ENCODE results near the gene CEACAM1.
"Not testable (repeated sequence)": the region's sequence is repeated elsewhere in the genome, so short reads cannot be mapped to it uniquely, and the experiment has no call there.

The CEACAM1 gene

DNA sequence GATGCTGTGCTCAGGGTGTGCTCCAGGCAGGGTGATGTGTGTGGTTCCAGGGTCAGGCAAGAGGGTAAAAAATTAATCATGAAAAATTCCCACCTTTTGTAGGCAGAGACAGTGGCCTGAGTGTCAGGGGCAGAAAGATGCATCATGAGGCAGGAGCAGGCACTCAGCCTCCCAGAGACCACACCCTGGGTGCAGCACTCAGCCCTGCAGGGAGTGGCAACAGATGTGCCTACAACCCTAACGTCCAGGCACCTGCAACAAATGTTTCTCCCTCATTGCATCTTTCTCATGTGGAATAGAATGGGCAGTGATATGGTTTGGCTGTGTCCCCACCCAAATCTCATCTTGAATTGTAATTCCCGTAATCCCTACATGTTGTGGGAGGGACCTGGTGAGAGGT, 19.6 kb upstream of the CEACAM1 start:
- Histone ChIP-seq H3K36me3 (ENCODE audit: insufficient read depth, insufficient read length, low read length) (no peaks in the 10 kb centered on the region), H3K27me3 (ENCODE audit: insufficient read depth, insufficient read length) (peaks cover 19% of the 10 kb centered on the region), H3K4me3 (ENCODE audit: insufficient read length, low read depth) (no peak overlapping the region), H3K9me3 (ENCODE audit: insufficient read depth, low read length) (peaks cover 15% of the 10 kb centered on the region; the same call in 1 of the 2 replicates), H3K9ac (ENCODE audit: insufficient read length, low read depth) (no peak overlapping the region), H3K4me1 (ENCODE audit: insufficient read depth, insufficient read length) (no peaks in the 10 kb centered on the region)
- no peak for DNase-seq (ENCODE audit: low read depth, low spot score)
- TF ChIP-seq YY1 (IDR thresholded peaks at IDR 0.05; ENCODE audit: insufficient read depth, insufficient read length) (no peak), ZNF274 (IDR thresholded peaks at IDR 0.05; ENCODE audit: low read depth, low read length) (no peak), SUZ12 (IDR thresholded peaks at IDR 0.05; ENCODE audit: extremely low read depth, insufficient read depth, insufficient read length) (no peak)

GRCh38 chr19:42546831-42547500, 18.7 kb upstream of the CEACAM1 start:
- Histone ChIP-seq H3K36me3 (ENCODE audit: insufficient read depth, insufficient read length, low read length) (no peaks in the 10 kb centered on the region), H3K9me3 (ENCODE audit: insufficient read depth, low read length) (peaks cover 15% of the 10 kb centered on the region; the same call in 1 of the 2 replicates), H3K4me3 (ENCODE audit: insufficient read length, low read depth) (no peak overlapping the region), H3K4me1 (ENCODE audit: insufficient read depth, insufficient read length) (no peaks in the 10 kb centered on the region), H3K9ac (ENCODE audit: insufficient read length, low read depth) (no peak overlapping the region), H3K27me3 (ENCODE audit: insufficient read depth, insufficient read length) (peaks cover 19% of the 10 kb centered on the region)
- no peak for DNase-seq (ENCODE audit: low read depth, low spot score)
- TF ChIP-seq YY1 (IDR thresholded peaks at IDR 0.05; ENCODE audit: insufficient read depth, insufficient read length) (no peak), SUZ12 (IDR thresholded peaks at IDR 0.05; ENCODE audit: extremely low read depth, insufficient read depth, insufficient read length) (no peak), ZNF274 (IDR thresholded peaks at IDR 0.05; ENCODE audit: low read depth, low read length) (no peak)

GRCh38 chr19:42544146-42544545, 15.9 kb upstream of the CEACAM1 start:
- Histone ChIP-seq H3K4me1 (ENCODE audit: insufficient read depth, insufficient read length) (peaks cover 4% of the 10 kb centered on the region), H3K27me3 (ENCODE audit: insufficient read depth, insufficient read length) (peaks cover 19% of the 10 kb centered on the region), H3K36me3 (ENCODE audit: insufficient read depth, insufficient read length, low read length) (no peaks in the 10 kb centered on the region), H3K9me3 (ENCODE audit: insufficient read depth, low read length) (no peaks in the 10 kb centered on the region; the same call in 1 of the 2 replicates), H3K4me3 (ENCODE audit: insufficient read length, low read depth) (no peak overlapping the region), H3K9ac (ENCODE audit: insufficient read length, low read depth) (no peak overlapping the region)
- TF ChIP-seq YY1 (IDR thresholded peaks at IDR 0.05; ENCODE audit: insufficient read depth, insufficient read length): no peak
- TF ChIP-seq ZNF274 (IDR thresholded peaks at IDR 0.05; ENCODE audit: low read depth, low read length): no peak
- TF ChIP-seq SUZ12 (IDR thresholded peaks at IDR 0.05; ENCODE audit: extremely low read depth, insufficient read depth, insufficient read length): no peak
- DNase-seq (ENCODE audit: low read depth, low spot score): no peak

DNA sequence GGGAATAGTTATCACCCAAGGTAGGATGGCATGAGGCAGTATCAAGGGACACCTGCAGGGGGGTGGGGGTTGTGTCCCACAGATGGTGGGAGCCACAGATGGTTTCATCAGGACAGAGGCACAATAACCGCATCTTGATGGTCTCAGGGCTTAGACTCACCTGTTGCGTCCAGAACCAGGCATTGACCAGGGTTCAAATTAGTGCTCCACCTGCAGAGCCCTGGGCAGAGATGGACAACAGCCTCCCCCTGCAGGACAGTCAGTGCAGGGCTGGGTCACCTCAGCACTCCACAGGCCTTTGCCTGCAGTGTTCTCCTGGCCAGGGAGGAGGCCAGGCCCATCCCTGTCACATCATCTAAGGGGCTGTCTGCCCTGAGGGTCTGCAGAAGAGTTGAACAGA, 14.5 kb upstream of the CEACAM1 start:
- Histone ChIP-seq H3K36me3 (ENCODE audit: insufficient read depth, insufficient read length, low read length) (no peaks in the 10 kb centered on the region), H3K9me3 (ENCODE audit: insufficient read depth, low read length) (no peaks in the 10 kb centered on the region), H3K4me1 (ENCODE audit: insufficient read depth, insufficient read length) (peaks cover 4% of the 10 kb centered on the region), H3K4me3 (ENCODE audit: insufficient read length, low read depth) (no peak overlapping the region), H3K27me3 (ENCODE audit: insufficient read depth, insufficient read length) (peaks cover 16% of the 10 kb centered on the region), H3K9ac (ENCODE audit: insufficient read length, low read depth) (no peak overlapping the region)
- DNase-seq (ENCODE audit: low read depth, low spot score): no peak
- TF ChIP-seq YY1 (IDR thresholded peaks at IDR 0.05; ENCODE audit: insufficient read depth, insufficient read length) (no peak), SUZ12 (IDR thresholded peaks at IDR 0.05; ENCODE audit: extremely low read depth, insufficient read depth, insufficient read length) (no peak), ZNF274 (IDR thresholded peaks at IDR 0.05; ENCODE audit: low read depth, low read length) (no peak)

- DNase-seq (ENCODE audit: low read depth, low spot score): no peak
- peaks cover 4% of the 10 kb centered on the region for H3K4me1 ChIP-seq (ENCODE audit: insufficient read depth, insufficient read length)
Observed at GRCh38 chr19:42540071-42540553, 11.8 kb upstream of the CEACAM1 start.

DNA sequence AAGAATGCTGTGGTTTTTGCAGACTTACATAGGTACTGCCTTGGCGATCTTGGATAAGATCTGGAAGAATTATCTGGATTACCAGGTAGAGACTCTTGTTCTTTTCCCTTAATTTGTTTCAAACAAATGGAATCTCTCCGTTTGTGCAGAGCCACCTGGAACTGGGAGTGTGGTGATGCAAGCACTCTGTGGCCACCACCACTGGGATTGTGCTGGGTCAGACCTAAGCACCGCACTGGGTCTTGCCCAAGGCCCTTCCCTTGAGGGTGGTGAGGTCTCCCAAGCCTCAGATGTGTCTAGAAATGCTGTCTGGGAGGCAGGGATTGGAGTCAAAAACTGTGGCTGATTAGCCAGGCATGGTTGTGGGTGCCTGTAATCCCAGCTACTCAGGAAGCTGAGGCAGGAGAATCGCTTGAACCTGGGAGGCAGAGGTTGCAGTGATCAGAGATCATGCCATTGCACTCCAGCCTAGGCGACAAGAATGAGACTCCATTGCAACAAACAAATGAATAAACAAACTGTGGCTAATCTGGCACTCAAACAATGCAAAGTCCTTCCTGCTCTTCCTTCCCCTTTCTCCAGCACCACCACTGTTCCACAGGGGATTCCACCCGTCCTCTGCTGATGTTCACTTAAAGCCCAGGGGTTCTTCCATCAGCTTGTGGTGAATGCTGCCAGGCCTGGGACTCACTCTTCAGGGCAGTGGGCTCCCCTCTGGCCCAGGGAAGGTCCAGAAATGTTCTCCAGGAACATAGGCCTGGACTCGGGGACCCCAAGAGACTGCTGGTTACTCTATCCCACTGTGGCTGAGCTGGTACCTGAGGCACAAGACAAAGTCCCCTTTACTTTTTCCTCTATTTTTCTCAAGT, 10.8 kb upstream of the CEACAM1 start:
- Histone ChIP-seq H3K9me3 (ENCODE audit: insufficient read depth, low read length) (no peaks in the 10 kb centered on the region), H3K4me1 (ENCODE audit: insufficient read depth, insufficient read length) (peaks cover 4% of the 10 kb centered on the region), H3K36me3 (ENCODE audit: insufficient read depth, insufficient read length, low read length) (no peaks in the 10 kb centered on the region), H3K4me3 (ENCODE audit: insufficient read length, low read depth) (no peak overlapping the region), H3K9ac (ENCODE audit: insufficient read length, low read depth) (no peak overlapping the region), H3K27me3 (ENCODE audit: insufficient read depth, insufficient read length) (no peaks in the 10 kb centered on the region)
- DNase-seq (ENCODE audit: low read depth, low spot score): no peak
- no peak for TF ChIP-seq YY1 (IDR thresholded peaks at IDR 0.05; ENCODE audit: insufficient read depth, insufficient read length)

More at GRCh38 chr19:42540071-42540553, 11.8 kb upstream of the CEACAM1 start:
- H3K27me3 ChIP-seq (ENCODE audit: insufficient read depth, insufficient read length): no peaks in the 10 kb centered on the region
- no peaks in the 10 kb centered on the region for H3K36me3 ChIP-seq (ENCODE audit: insufficient read depth, insufficient read length, low read length)
- no peak overlapping the region for H3K4me3 ChIP-seq (ENCODE audit: insufficient read length, low read depth)
- TF ChIP-seq YY1 (IDR thresholded peaks at IDR 0.05; ENCODE audit: insufficient read depth, insufficient read length) (no peak), ZNF274 (IDR thresholded peaks at IDR 0.05; ENCODE audit: low read depth, low read length) (no peak), SUZ12 (IDR thresholded peaks at IDR 0.05; ENCODE audit: extremely low read depth, insufficient read depth, insufficient read length) (no peak)
- H3K9ac ChIP-seq (ENCODE audit: insufficient read length, low read depth): peak overlapping the region; percentile 42
- H3K9me3 ChIP-seq (ENCODE audit: insufficient read depth, low read length): no peaks in the 10 kb centered on the region

GRCh38 chr19:42535276-42535675, 7.0 kb upstream of the CEACAM1 start:
- H3K36me3 ChIP-seq (ENCODE audit: insufficient read depth, insufficient read length, low read length); H3K9me3 ChIP-seq (ENCODE audit: insufficient read depth, low read length); H3K4me1 ChIP-seq (ENCODE audit: insufficient read depth, insufficient read length); H3K4me3 ChIP-seq (ENCODE audit: insufficient read length, low read depth); DNase-seq (ENCODE audit: low read depth, low spot score); H3K27me3 ChIP-seq (ENCODE audit: insufficient read depth, insufficient read length); H3K9ac ChIP-seq (ENCODE audit: insufficient read length, low read depth): not testable (repeated sequence)

Data from NT2/D1 (cell line).